HepG2 (cell line): Measurements from ENCODE around the gene BSG. TPM values are rescaled to one million over a fixed set of nuclear protein-coding genes. Genes with fewer than 3 reads are reported as not detected.

Source experiments
- EEA1 ChIP-seq: sonication (generic); formaldehyde crosslinking; IDR thresholded peaks from 2 replicates; pipeline ENCODE4 v1.5.1; 2020; ENCODE audit warnings: mild to moderate bottlenecking, missing genetic modification reagents, borderline replicate concordance
- HNRNPK ChIP-seq: fragments of 200-400 bp; formaldehyde crosslinking; IDR thresholded peaks from 2 replicates; pipeline ENCODE4 v1.6.1; 2018; ENCODE audit warnings: low read length, low read depth, moderate library complexity, mild to moderate bottlenecking; ENCODE audit not compliant: poor library complexity, severe bottlenecking
- JUNB ChIP-seq: sonication (generic); formaldehyde crosslinking; IDR thresholded peaks from 2 replicates; pipeline ENCODE4 v1.8.0; 2022; ENCODE audit warnings: missing genetic modification reagents, mild to moderate bottlenecking, borderline replicate concordance
- MYC ChIP-seq: sonication (generic); formaldehyde crosslinking; IDR thresholded peaks from 2 replicates; pipeline ENCODE4 v1.9.0; 2021; ENCODE audit warnings: missing genetic modification reagents, borderline replicate concordance
- NR2F1 ChIP-seq, 2 experiments: fragments of 450-650 bp in 1 of 2; formaldehyde crosslinking in 1 of 2; IDR thresholded peaks; 2 replicates each; pipeline versions ENCODE4 v1.5.0 to v1.6.1; 2016 to 2020; ENCODE audit warnings: mild to moderate bottlenecking in 1 of 2, missing compliant biosample characterization in 1 of 2, missing genetic modification reagents in 1 of 2, moderate library complexity in 1 of 2
- PAXIP1 ChIP-seq: sonication (generic); formaldehyde crosslinking; conservative IDR thresholded peaks from 2 replicates; pipeline ENCODE4 v1.4.0; 2020; ENCODE audit warnings: mild to moderate bottlenecking, missing genetic modification reagents, moderate library complexity
- PHB2 ChIP-seq: fragments of 450-650 bp; IDR thresholded peaks from 2 replicates; pipeline ENCODE4 v1.6.1; 2018; ENCODE audit not compliant: partially characterized antibody
- POLR2AphosphoS2 ChIP-seq: IDR thresholded peaks from 2 replicates; pipeline ENCODE4 v1.6.1; 2011; ENCODE audit warnings: low read depth, low read length, improper control_type of control experiment
- RXRB ChIP-seq: IDR thresholded peaks from 2 replicates; pipeline ENCODE4 v1.6.1; 2016; ENCODE audit warnings: borderline replicate concordance, missing genetic modification reagents, missing compliant biosample characterization
- ZNF329 ChIP-seq: sonication (generic); formaldehyde crosslinking; IDR thresholded peaks from 2 replicates; pipeline ENCODE4 v1.9.0; 2021; ENCODE audit warnings: low read depth, mild to moderate bottlenecking, missing genetic modification reagents
- ZNF431 ChIP-seq: sonication (generic); formaldehyde crosslinking; IDR thresholded peaks from 2 replicates; pipeline ENCODE4 v1.9.0; 2022; ENCODE audit warnings: missing genetic modification reagents, low read depth, mild to moderate bottlenecking, borderline replicate concordance
- ZNF567 ChIP-seq: sonication (generic); formaldehyde crosslinking; IDR thresholded peaks from 2 replicates; pipeline ENCODE4 v1.8.1; 2023; ENCODE audit warnings: mild to moderate bottlenecking, missing genetic modification reagents, borderline replicate concordance
- polyA plus RNA-seq, 8 experiments: library from polyadenylated mRNA; depleted of rRNA in 3 of 8; stranded (reverse) in 7 of 8; unstranded in 1 of 8; fragments of >200 nt; fragmentation: Illumina TruSeq in 4 of 8; extraction: Trizol in 4 of 8; gene quantifications; 2 replicates each; pipeline versions ENCODE4 v1.2.1 to v1.2.3, GENCODE V29; 2011 to 2016; ENCODE audit warnings: low read depth in 4 of 8, missing spikeins in 1 of 8, mixed read lengths in 1 of 8; ENCODE audit not compliant: insufficient read depth in 1 of 8
- total RNA-seq, 5 experiments: library from RNA; depleted of rRNA; stranded (reverse); fragments of >200 nt; fragmentation: Illumina TruSeq; extraction: Trizol; gene quantifications; 2 replicates each; pipeline ENCODE4 v1.2.3, GENCODE V29; 2016; ENCODE audit warnings: low read depth in 1 of 5
- TF ChIP-seq, protein P1 (sequence below): sonication (generic); formaldehyde crosslinking; IDR thresholded peaks from 2 replicates; pipeline ENCODE4 v1.8.0; 2022; ENCODE audit warnings: low read depth, missing genetic modification reagents
- TF ChIP-seq, protein P2 (sequence below): IDR thresholded peaks from 2 replicates; pipeline ENCODE4 v1.6.1; 2016; ENCODE audit warnings: missing biosample characterization, missing genetic modification reagents, low read depth
- TF ChIP-seq, protein P3 (sequence below): sonication (generic); formaldehyde crosslinking; IDR thresholded peaks from 2 replicates; pipeline ENCODE4 v1.8.0; 2022; ENCODE audit warnings: mild to moderate bottlenecking, missing genetic modification reagents, borderline replicate concordance
- TF ChIP-seq, protein P4 (sequence below): IDR thresholded peaks from 2 replicates; pipeline ENCODE4 v1.6.1; 2016; ENCODE audit warnings: mild to moderate bottlenecking, missing biosample characterization, missing genetic modification reagents

The BSG gene
- total and polyA plus RNA-seq, 2 of the 13 experiments (the other 11 are each of a cell fraction or from before 2014, with no cell fraction given) = 309 to 754 TPM

DNA sequence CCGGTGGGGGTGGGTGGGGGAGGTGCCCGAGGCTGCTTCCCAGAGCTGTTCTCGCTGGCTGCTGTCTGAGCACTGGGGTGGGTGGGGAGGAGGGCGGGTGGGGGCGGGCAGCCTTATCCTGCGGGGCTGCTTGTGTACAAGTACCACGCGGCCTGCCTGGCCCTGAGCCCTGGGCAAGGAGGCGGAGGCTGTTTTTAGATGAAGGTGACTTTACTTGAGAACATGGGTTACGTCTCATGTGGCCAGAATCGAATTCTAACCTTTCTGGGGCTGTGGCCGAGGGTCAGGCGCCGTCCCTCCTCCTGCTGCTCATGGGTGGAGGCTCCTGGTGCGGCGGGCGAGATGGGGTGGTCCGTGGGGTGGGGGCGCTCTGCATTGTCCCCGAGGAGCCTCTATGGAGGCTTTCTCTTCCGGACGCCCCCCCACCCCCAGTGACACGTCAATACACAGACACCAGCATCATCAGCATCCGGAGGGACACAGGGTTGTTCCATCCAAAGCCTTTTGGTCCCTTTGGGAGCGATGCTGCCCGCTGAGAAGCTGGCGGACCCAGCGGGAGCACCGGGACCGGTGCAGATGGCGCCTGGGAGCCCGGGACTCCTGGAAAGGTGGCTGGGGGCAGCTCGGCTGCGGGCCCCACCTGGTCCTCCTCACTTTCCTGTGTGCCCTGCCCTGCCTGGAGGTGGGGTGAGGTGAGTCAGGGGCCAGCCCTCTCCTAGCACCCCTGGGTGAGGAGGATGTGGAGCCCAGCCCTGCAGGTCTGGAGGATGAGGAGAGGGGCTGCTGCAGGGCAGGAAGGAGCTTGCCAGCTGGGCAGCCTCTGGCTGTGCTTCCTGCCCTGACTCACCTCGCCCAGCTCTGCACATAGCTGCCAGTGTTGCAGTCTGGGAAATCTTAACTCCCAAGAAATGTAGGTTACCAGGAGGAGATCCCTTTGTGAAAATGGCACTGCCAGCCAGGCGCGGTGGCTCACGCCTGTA, 3.4 kb downstream of the BSG start (continued):
- TF ChIP-seq RXRB (CRISPR knock-in tag) (no peak), ZNF329 (CRISPR knock-in tag) (no peak), PAXIP1 (CRISPR knock-in tag) (no peak), ZNF431 (CRISPR knock-in tag) (no peak), ZNF567 (CRISPR knock-in tag) (no peak), EEA1 (no peak), NR2F1 (CRISPR knock-in tag; IDR thresholded peaks at IDR 0.05) (no peak), HNRNPK (no peak), JUNB (no peak), PHB2 (no peak), POLR2AphosphoS2 (no peak), MYC (CRISPR knock-in tag) (no peak)
- TF ChIP-seq, protein P1, sequence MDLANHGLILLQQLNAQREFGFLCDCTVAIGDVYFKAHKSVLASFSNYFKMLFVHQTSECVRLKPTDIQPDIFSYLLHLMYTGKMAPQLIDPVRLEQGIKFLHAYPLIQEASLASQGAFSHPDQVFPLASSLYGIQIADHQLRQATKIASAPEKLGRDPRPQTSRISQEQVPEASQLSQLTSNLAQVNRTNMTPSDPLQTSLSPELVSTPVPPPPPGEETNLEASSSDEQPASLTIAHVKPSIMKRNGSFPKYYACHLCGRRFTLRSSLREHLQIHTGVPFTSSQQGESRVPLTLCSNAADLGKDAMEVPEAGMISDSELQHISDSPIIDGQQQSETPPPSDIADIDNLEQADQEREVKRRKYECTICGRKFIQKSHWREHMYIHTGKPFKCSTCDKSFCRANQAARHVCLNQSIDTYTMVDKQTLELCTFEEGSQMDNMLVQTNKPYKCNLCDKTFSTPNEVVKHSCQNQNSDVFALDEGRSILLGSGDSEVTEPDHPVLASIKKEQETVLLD (CRISPR knock-in tag) = no peak
- TF ChIP-seq, protein P2, sequence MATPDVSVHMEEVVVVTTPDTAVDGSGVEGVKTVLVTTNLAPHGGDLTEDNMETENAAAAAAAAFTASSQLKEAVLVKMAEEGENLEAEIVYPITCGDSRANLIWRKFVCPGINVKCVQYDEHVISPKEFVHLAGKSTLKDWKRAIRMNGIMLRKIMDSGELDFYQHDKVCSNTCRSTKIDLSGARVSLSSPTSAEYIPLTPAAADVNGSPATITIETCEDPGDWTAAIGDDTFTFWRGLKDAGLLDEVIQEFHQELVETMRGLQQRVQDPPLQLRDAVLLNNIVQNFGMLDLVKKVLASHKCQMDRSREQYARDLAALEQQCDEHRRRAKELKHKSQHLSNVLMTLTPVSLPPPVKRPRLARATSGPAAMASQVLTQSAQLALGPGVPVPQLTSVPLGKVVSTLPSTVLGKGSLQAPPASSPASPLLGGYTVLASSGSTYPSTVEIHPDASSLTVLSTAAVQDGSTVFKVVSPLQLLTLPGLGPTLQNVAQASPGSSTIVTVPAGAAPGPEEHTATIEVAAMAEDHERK (CRISPR knock-in tag) = no peak
- TF ChIP-seq, protein P3, sequence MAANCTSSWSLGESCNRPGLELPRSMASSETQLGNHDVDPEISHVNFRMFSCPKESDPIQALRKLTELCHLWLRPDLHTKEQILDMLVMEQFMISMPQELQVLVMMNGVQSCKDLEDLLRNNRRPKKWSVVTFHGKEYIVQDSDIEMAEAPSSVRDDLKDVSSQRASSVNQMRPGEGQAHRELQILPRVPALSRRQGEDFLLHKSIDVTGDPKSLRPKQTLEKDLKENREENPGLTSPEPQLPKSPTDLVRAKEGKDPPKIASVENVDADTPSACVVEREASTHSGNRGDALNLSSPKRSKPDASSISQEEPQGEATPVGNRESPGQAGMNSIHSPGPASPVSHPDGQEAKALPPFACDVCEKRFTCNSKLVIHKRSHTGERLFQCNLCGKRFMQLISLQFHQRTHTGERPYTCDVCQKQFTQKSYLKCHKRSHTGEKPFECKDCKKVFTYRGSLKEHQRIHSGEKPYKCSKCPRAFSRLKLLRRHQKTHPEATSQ (CRISPR knock-in tag) = no peak
- TF ChIP-seq, protein P4, sequence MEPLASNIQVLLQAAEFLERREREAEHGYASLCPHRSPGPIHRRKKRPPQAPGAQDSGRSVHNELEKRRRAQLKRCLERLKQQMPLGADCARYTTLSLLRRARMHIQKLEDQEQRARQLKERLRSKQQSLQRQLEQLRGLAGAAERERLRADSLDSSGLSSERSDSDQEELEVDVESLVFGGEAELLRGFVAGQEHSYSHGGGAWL (CRISPR knock-in tag) = no peak
